ENCODE measurements around the gene CXorf58. TPM values are rescaled to one million over a fixed set of nuclear protein-coding genes. Genes with fewer than 3 reads are reported as not detected.

The CXorf58 gene
- total and polyA plus RNA-seq, 2 of the 4 experiments (the other 2 are of a cell fraction): not detected

GRCh38 chrX:23871905-23872546, 35.8 kb upstream of the CXorf58 start:
- no peak for TF ChIP-seq ELK1 (IDR thresholded peaks at IDR 0.05; ENCODE audit: borderline replicate concordance, low read depth, low read length)
- no peak for TF ChIP-seq MXI1 (IDR thresholded peaks at IDR 0.05; ENCODE audit: borderline replicate concordance, low read depth, low read length)
- no peak for TF ChIP-seq USF2 (IDR thresholded peaks at IDR 0.05; ENCODE audit: low read depth, low read length)
- TF ChIP-seq SMC3 (IDR thresholded peaks at IDR 0.05; ENCODE audit: low read depth, low read length): no peak
- no peak for TF ChIP-seq CEBPB (IDR thresholded peaks at IDR 0.05; ENCODE audit: low read depth, low read length)
- no peak for TF ChIP-seq MAFK (IDR thresholded peaks at IDR 0.05; ENCODE audit: low read depth, low read length)
- no peak for TF ChIP-seq BHLHE40 (IDR thresholded peaks at IDR 0.05; ENCODE audit: low read depth, low read length)
- TF ChIP-seq RFX5 (IDR thresholded peaks at IDR 0.05; ENCODE audit: low read depth, low read length): no peak
- no peak overlapping the region for H3K14ac ChIP-seq (replicated peaks; ENCODE audit: low read depth, low read length)
- no peak overlapping the region for H2AK5ac ChIP-seq (ENCODE audit: low read depth, low read length)
- no peaks in the 10 kb centered on the region for H3K4me1 ChIP-seq (ENCODE audit: control insufficient read depth, insufficient read depth, low read length)
- in situ Hi-C loops (cut with MboI; ENCODE audit: low sequenced_read_pairs): no loop called here
- no peaks in the 10 kb centered on the region for H3K9me3 ChIP-seq (ENCODE audit: control insufficient read depth, insufficient read depth, low read length)
- no peaks in the 10 kb centered on the region for H3K9me1 ChIP-seq (ENCODE audit: insufficient read depth, low read length)
- no peak overlapping the region for H3K18ac ChIP-seq (ENCODE audit: low read depth, low read length)
- no peak overlapping the region for H2BK120ac ChIP-seq (ENCODE audit: low read depth, low read length)
- H2AFZ ChIP-seq (replicated peaks; ENCODE audit: low read length, poor library complexity): no peak overlapping the region
- H3K4me2 ChIP-seq (ENCODE audit: low read depth, low read length): no peak overlapping the region
- no peak overlapping the region for H3K23ac ChIP-seq (ENCODE audit: low read depth, low read length)
- H2BK20ac ChIP-seq (ENCODE audit: low read depth, low read length): no peak overlapping the region
- H3K4me3 ChIP-seq (ENCODE audit: insufficient read depth, low read depth, low read length): no peak overlapping the region
- no peak overlapping the region for H4K8ac ChIP-seq (ENCODE audit: low read depth in 2 of 2, low read length in 2 of 2)
- no peaks in the 10 kb centered on the region for H3K36me3 ChIP-seq (ENCODE audit: control insufficient read depth, insufficient read depth, low read length)
- dilution Hi-C loops (cut with HindIII; ENCODE audit: low sequenced_read_pairs, unreplicated experiment): no loop called here
- DNase-seq: no peak
- intact Hi-C loops (cut with micrococcal nuclease): no loop called here
- no peak overlapping the region for H2BK5ac ChIP-seq (ENCODE audit: low read depth, low read length, poor library complexity, severe bottlenecking)
- no peak for ATAC-seq (ENCODE audit: low read depth)
- WGBS, 2 experiments (ENCODE audit: extremely low coverage in 2 of 2, insufficient read length in 1 of 2): 60% methylated on average over 1 of the region's 4 CpGs; no CpG with 5 or more reads in 1 of the 2 experiments
- H3K4ac ChIP-seq (ENCODE audit: low read depth, low read length): no peak overlapping the region
- BruUV-seq (replicated peaks): no TSS peak
- H4K20me1 ChIP-seq (ENCODE audit: insufficient read depth, low read length): no peaks in the 10 kb centered on the region
- no peak overlapping the region for H3K9ac ChIP-seq (ENCODE audit: low read depth, low read length)
- no peak overlapping the region for H4K5ac ChIP-seq (ENCODE audit: low read depth, low read length)
- no peak overlapping the region for H3K27ac ChIP-seq (ENCODE audit: insufficient read depth, low read length)
- H3K56ac ChIP-seq (ENCODE audit: extremely low read depth, insufficient read depth, low read length): no peak overlapping the region
- no peak overlapping the region for H2AK9ac ChIP-seq (replicated peaks; ENCODE audit: low read depth, low read length, poor library complexity)
- no peaks in the 10 kb centered on the region for H3K79me1 ChIP-seq (ENCODE audit: low read depth in 1 of 2, low read length in 2 of 2)
- no peak overlapping the region for H4K91ac ChIP-seq (ENCODE audit: insufficient read depth, low read depth, low read length)
- ChIA-PET CTCF (interaction anchor here (1.0 kb wide), 1 partner anchor 29 kb away, joined by 3 read pairs; no protein-coding TSS in a partner anchor), POLR2A (ENCODE audit: unreplicated experiment) (no interaction called here)
- H2BK15ac ChIP-seq (ENCODE audit: low read depth, low read length): no peak overlapping the region
- H3K27me3 ChIP-seq (ENCODE audit: control insufficient read depth, insufficient read depth, low read length): no peaks in the 10 kb centered on the region

Measured in IMR-90 (cell line).